Right hindlimb (tissue), 1 donor: ENCODE results near the gene AFG1L.
A peak's percentile ranks its signal among the peaks of the same experiment; 100 is the strongest.

Experiments
- DNase-seq: peaks from one replicate; pipeline ENCODE4 v3.0.0-alpha.2; 2018

AFG1L gene

DNA sequence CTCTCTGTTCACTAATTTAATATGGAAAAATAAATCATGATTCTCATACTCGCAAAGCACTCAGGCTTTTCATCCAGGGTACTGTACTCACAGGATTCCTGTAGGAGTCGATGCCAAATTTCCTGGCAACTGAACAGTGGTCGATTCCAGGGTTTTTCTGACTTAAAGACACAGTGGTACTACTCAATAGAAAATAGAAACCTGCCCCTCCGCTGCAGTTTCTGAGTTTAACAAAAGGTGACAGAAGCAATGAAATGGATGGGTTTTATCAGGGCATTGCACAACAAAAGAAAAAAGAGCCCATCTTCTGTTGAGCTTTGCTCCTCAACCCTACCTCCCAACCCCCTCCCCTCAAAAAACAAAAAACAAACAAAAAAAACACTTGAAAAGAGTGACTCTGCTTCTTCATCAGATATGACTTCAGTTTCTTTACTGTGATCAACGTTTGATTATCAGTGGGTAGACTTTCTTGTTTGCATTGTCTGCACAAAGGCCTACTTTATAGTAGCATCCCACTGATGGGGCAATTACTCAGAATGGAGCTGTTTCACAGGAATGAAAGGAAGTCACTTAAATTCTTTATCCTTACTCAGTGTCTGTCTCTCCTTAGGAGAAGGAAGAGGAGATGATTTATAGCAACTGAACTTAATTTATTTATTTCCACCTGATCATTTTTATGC is 169.7 kb downstream of the AFG1L start:
- DNase-seq = peak; percentile 68

DNA sequence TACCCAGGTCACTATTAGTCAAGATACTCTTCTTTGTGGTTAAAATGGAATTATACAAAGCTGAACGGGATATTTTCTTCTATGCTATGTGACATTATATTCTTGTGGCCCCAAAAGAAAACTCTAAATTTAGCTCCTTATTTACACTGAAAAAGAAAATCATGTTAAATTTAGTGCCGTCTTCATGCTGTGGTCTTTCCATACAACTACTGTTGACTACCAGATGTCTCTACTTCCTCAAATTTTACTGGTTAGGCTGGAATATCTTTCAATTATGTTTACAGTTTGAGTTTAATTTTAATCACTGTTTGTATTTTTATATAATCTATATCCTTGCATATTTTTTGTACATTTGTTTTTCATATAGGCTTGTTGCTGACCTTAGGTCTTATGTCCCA is 170.2 kb downstream of the AFG1L start:
- no peak for DNase-seq

DNA sequence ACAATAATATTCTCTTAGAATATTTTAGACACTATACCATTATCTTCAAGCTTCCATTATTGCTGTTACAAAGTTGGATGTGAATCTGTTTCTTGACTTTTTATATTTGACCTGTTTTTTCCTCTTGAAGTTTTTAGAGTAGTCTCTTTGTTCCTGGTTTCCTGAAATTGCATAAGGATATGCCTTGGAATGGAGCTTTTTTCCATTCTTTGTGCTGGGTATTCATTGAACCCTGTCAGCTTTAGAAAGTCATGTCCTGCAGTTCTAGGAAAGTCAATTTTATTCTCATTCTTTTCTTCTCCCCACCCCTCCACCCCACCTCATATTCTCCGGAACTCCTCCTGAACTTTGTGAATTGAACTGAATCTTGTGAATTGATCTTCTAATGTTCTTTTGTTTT is 173.5 kb downstream of the AFG1L start:
- DNase-seq = no peak

DNA sequence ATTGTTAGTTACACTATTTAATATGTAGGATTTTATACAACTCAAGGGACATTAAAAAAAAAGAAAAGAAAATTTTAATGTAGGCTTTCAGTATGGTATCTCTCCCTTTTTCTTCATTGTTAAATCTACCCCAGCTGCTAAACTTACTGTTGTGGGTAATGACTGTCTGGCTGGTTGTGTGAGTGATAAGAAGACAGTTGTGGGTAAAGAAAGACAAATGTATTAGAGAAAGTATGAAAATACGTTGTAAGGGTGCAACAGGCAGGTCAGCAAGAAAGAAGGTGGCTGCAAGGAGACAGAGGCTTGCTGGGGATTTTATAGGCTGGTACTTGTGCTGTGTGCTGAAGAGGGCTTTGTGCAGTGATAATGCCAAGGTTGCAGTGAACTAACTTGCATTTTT is 174.5 kb downstream of the AFG1L start:
- DNase-seq = no peak

DNA sequence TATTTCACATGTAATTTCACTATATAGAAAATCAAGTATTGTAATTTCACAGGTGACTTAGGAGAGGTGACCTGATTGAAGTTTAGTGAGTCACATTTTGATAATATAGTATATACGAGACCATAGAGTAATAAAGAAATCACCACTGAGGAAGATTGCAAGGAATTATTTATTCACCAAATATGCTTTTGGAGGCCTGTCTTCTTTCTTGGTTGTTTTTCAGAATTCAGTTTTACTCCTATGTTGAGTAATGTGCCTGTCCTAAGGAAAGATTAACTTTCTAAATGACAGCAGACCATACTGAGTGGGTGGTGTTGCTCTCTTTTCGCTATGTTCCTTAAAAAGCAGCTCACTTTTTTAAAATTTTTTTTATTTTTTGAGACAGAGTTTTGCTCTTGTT is 178.3 kb downstream of the AFG1L start:
- DNase-seq = no peak

DNA sequence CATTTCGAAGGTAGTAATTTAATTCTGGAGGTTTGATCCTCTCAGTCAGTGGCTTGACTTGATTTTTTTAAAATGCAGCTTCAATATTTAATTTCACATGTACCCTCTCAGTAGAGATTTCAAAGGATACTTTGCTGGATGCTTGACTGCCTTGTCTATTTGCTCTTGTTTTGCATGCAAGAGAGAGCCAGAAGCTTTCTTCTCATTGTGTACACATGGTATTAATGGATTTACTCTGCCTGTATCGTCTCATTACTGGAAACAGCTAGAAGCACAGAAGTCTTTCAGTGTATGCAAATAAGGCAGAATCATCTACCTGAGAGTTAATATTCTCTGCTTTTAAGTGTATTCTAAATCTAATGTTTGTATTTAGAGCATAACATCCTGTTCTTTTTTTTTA is 181.5 kb downstream of the AFG1L start:
- DNase-seq = no peak

DNA sequence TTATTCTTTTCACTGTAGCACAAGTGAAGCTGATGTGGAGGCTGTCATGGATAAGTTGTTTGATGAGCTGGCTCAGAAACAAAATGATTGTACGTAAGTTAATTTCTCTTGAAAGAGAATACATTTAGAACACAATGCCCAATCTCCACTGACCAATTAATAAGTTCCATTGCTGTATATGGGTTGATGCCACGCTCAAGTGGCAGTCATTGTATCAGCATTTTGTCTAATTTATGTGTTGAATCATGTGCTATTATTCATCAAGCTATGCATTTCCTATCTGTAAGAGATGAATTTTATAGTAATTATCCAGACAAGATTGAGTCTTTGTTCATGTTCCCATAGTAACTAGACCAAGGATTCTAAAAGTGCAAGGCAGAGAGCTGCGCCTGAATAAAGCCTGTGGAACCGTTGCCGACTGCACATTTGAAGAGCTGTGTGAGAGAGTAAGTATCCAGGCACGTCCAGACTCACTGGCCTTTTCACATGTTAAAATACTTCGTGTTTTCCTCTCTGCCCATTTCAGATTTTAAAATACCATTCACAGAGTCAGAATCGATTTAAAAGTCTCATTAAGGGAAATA is 182.1 kb downstream of the AFG1L start:
- DNase-seq = no peak

DNA sequence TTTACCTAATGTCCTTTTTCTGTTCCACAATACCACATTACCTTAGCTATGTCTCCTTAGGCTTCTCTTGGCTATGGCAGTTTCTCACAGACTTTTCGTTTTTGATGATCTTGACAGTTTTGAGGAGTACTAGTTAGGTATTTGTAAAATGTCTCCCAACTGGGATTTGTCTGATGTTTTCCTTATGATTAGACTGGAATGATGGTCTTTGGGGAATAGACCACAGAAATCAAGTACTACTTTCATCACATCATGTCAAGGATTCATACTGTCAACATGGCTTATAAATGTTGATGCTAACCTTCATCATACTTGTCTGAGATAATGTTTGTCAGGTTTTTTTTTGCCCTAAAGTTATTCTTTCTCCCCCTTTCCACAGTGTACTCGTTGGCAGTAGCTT is 187.7 kb downstream of the AFG1L start:
- DNase-seq = no peak

DNA sequence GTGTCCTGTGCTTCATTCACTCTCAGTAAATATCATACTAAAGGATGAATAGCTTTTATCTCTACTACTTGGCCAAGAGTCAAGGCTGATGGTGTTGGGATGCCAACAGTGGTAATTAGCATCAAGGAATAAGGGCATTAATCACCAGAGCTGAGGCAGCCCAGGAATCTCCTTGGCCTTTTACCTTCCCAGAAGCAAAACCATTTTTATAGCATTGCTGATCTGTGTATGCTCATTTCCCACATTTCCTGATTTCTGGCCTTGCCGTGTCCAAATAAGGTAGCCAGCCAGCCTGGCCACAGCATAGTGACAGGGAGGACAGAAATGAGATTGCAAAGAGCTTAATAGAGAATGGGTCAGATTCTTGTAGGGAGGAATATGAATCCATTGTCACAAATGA is 189.2 kb downstream of the AFG1L start:
- DNase-seq = no peak

DNA sequence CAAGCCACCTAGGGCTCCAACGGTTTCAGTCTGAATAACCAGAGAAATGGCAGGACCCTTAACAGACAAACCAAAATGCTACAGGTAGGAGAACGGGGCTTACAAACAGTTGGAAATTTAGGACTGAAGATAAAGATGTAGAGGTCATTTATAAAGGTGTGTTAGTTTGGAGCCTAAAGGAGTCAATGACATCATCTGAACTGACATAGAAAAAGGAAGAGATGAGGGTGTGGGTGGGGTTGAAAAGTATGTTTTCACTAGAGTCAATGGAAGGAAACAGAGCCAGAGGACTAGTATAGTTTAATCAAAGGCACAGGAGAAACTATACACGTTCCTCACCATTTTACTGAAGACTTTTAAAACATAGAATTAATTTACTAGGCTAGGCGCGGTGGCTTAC is 194.8 kb downstream of the AFG1L start:
- no peak for DNase-seq

DNA sequence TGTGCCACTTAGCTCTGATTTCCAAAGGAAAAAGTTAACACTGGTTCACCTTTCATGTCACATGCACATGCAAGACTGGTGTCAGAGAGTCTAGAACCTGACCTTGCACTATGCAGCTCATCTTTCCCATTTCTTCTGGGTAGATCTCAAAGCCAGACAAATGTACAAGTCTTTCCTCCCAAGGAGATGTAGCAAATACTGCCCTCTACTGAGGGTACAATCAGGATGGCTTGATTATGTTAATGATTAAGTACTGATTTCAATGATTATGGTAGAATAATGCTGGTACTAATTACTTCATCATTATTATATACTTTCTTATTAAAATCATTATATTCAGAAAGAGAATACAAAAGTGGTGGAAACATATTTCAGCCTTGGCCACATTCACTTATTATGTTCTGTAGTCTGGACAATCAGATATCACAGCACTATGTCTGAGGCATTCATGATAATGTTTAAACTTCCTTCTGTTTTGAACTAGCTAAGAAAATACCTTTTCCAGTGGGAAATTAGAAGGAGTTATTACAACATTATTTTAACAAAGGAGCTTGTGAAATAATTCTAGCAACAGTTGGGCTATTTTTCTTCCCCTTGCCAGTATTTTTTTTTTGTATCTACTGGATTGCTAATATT is 197.4 kb downstream of the AFG1L start:
- no peak for DNase-seq

DNA sequence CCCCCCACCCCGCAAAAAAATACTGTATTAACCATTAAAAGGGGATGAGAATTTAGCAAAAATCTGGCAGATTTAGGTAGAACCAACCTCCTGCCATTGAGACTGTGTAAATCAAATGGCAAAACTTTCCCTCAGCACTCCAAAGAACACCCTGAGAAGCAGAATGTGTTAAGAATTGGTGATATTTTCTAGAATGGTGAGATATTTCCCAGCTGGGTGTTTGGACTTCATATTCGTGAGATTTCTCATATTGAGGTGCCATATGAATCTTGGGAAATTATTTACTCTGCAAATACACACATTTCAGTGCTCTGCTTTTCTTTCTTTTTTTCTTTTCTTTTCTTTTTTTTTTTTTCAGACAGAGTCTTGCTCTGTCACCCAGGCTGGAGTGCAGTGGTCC is 199.6 kb downstream of the AFG1L start:
- no peak for DNase-seq

DNA sequence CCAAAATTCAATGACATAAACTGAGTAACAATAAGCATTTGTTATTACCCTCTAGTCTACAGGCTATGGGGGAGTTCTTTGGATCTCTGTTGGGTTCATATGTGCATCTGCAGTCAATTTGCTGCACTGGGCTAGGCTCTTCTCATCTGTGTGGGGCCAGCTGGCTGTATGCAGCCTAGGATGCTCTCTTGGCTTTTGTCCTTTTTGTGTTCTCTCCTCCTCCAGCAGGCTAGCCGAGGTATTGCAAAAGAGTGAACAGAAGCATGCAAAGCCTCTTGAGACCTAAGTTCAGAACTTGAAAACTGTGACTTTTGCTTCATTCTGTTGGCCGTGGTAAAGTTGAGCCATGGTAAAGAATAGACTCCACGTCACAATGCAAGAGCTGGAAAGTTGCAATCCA is 203.0 kb downstream of the AFG1L start:
- peak; percentile 34 for DNase-seq

DNA sequence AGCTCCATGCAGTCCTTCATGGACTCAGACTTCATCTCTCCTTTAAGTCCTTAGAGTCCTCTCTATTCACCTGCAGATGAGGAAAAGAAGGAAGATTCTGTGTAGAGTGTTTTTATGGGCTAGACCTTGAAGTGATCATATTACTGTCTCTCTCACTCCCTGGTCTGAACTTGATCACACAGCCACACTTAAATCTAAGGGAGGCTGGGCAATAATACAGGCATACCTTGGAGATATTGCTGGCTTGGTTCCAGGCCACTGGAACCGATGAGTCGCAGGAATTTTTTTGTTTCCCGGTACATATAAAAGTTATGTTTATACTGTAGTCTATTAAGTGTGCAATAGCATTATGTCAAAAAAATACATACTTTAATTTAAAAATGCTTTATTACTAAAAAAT is 206.7 kb downstream of the AFG1L start:
- DNase-seq = no peak

DNA sequence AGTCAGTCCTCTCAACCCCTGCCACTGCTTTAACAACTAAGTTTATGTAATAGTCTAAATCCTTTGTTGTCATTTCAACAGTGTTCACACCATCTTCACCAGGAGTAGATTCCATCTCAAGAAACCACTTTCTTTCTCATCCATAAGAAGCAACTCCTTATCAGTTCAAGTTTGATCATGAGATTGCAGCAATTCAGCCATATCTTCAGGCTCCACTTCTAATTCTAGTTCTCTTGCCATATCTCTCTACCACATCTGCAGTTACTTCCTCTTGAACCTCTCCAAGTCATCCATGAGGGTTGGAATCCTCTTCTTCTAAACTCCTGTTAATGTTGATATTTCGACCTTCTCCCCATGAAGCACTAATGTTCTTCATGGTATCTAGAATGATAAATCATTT is 208.0 kb downstream of the AFG1L start:
- DNase-seq = no peak

DNA sequence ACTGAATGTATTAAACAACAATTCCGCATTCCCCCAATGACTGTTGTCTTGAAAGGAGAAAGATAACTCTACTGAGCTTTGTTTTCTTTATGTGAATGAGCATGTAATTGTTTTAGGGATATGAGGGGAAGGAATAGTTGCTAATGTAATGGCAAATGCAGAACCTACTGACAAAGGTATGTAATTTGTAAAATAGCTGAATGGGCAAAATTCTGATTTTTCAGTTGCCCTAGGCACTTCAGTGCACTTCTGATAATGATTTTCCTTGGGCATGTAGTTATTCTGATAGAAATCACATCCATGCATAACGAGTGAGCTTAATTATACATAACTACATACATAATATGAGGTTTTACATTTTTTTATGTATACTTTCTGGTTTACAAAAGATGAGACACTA is 212.5 kb downstream of the AFG1L start:
- DNase-seq = no peak

DNA sequence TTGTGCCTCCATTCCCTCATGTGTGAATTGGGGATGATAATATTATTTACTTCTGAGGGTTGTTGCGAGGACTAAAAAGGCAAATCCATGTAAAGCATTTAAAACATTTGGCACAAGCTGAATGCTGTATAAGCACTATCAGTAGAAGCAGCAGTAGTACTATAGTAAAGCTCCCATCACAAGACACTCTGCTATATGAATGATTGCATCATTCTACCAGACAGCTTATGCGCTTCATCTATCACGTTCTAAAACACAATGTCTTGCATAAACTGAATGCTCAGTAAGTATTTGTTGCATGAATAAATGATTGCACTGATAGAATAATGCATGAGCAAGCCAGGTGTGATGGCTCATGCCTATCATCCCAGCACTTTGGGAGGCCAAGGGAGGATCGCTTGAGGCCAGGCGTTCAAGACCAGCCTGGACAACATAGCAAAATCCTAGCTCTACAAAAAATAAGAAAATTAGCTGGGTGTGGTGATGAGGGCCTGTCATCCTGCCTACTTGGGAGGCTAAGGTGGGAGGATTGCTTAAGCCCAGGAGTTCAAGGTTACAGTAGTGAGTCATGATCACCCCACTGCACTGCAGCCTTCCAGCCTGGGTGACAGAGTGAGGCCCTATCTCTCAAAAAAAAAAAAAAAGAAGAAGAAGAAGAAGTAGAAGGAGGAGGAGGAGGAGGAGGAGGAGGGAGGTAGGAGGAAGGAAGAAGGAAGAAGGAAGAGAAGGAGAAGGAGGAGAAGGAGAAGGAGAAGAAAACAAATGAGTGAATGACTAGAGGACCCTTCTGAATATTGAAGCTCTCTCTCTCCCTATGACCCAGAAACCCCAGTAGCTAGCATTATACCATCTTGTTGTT is 215.8 kb downstream of the AFG1L start:
- no peak for DNase-seq

DNA sequence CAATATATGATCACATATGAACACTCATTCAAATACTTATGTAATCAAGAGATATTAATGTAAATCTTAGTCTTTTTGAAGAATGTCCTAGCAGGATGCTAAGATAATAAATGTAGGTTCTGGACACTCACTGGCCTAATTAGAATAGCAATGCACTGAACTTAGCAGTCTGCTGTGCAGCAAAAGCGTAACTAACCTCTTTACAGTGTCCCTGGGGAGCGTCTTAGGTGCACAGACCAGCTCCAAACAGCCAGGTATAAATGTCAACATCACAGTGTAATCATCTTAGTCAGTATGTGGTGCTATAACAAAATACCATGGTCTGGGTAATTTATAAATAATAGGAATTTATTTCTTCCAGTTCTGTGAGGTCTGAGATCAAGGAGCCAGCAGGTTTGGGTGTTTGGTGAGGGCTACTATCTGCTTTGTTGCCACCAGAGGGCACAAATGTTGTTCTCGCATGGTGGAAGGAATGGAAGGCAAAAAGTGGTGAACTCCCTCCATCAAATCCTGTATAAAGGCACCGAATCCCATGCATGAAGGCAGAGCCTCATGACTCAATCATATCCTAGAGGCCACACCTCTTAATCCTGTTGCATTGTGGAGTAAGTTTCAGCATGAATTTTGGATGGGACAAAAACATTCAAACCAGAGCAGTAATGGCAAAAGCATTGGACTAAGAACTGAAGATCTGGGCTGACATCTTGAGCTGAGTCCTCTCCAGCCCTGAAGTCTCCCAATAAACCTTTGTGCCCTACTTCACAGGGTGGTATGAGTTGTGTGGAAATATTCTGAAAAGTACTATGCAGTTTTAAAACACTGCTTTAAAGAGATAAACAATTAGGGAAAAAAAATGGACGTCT is 224.1 kb downstream of the AFG1L start:
- no peak for DNase-seq

DNA sequence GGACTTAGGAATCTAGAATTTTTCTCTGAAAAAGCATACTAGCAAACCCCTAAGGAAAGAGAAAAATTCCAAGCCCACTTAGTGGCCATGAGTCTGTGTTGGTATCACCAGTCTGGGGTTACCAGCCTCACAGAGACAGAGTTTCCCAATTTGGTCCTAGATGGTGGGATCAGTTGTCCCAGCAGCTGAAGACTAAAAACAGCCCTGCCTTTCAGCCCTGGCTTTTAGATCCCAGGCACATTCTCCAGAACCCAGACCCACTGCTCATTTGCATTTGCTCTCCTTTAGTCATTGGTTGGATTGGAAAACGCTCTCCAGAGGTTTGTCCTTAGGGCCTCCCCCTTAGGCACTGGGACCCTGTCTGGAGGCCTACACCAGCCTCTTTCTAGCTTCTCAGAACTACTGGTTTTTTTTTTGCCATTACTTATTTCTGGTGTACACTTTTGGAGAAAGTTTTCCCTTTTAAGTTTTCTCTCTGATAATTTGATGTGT is 226.8 kb downstream of the AFG1L start:
- no peak for DNase-seq

DNA sequence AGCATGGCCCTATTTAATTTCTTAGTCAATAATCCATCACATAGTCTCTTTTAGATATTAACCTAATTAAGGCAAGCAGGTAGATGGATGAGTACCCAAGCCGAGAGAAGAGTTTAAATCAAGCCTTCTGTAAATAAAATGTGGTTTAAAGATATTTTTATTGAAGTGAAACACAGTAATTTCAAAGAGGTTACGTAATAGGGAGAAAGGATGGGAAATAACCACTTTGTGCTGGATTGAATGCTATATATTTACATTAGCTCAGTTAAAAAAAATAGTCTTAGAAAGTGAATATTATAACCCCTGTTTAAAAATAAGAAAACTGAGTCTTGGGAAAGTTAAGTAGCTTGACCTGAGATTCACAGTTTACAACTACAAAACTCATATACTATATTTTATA is 228.8 kb downstream of the AFG1L start:
- DNase-seq = no peak

DNA sequence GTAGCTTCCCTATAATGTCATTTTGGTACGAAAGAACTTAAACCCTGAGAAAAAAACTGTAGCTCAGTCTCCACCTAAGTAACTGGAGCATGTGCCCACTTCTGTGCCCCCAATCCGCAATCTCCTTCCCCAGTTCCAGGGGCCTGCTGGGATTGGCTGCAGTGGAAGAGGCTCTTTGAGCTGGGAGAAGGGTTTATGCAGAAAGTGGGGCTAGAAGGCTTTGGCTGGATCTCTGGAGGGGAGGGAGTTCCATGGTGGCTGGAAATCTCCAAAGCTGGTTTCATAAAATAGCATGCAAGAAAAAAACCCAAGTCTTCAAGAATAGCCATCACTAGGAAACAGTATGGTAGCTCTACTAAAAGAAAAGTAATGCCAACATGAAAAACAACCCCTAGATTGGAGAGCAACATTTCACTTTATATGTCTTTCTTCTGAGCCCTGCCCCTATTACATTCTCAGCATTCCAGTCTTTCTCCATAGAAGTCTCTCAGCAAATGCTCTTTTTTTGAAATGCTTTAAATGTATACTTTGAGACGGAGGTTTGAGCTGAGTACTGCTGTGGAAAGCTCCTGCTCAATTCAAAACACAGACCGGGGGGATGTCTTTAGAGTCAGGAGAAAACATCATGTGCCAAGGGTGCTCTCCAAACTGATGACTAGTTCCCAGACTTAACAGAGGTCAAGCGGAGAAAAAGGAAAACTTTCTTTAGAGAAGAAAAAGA is 229.8 kb downstream of the AFG1L start:
- DNase-seq = no peak

DNA sequence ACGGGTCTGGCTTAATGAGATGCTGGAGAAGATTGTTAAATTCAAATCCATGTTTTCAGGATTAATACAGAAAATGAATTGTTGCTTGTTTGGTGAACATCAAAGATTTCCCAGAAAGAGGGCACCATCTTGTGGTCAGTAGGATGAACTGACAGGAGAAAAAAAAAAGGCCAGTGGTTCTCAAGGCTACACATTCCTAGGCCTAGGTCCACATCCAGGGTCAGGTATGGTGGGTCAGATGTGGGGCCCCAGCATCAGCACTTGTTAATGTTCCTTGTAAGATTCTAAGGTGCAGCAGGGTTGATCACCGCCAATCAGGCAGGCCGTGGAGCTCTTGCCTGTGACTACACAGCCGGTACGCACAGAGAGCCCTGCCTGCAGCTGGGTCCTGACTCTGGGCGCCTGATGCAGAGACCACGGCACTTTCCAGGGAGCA is 231.9 kb downstream of the AFG1L start:
- no peak for DNase-seq
